SK-N-MC (cell line): ENCODE measurements around the gene IAPP.

Experiments used
- EZH2 ChIP-seq: fragments of 200-600 bp; sonication (generic); IDR thresholded peaks from one replicate; pipeline ENCODE4 v1.6.1; 2017; ENCODE audit warnings: antibody characterized with exemption
- FOXP2 ChIP-seq: optimal IDR thresholded peaks from 2 replicates; pipeline ENCODE3; 2011; ENCODE audit warnings: mild to moderate bottlenecking, moderate library complexity; ENCODE audit not compliant: insufficient read depth; ENCODE audit errors: extremely low read length, control extremely low read depth
- POLR2AphosphoS5 ChIP-seq: IDR thresholded peaks from 2 replicates; pipeline ENCODE4 v1.6.1; 2012; ENCODE audit warnings: mild to moderate bottlenecking, low read depth, low read length, borderline replicate concordance

- TF ChIP-seq EZH2 (no peak), POLR2AphosphoS5 (no peak), FOXP2 (no peak)
Measured at GRCh38 chr12:21343636-21344035, 29.1 kb upstream of the IAPP start.
